ENCODE measurements around the gene GGT5.

DNA sequence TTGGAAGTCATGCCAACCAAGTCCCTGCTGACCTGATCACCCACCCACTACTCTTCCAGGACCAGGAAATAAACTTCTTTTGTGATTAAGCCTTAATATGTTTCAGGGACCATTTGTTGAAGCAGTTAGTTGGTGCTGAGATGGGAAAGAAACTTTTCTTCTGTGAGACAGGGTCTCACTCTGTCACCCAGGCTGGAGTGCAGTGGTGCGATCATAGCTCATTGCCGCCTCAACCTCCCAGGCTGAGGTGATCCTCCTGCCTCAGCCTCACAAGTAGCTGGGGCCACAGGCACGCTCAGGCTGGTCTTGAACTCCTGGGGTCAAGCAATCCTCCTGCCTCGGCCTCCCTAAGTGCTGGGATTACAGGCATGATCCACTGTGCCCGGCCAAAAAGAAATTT lies 53.0 kb downstream of the GGT5 start:
- TF ChIP-seq, protein P1, sequence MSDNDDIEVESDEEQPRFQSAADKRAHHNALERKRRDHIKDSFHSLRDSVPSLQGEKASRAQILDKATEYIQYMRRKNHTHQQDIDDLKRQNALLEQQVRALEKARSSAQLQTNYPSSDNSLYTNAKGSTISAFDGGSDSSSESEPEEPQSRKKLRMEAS (CRISPR knock-in tag; IDR thresholded peaks at IDR 0.05): no peak
- TF ChIP-seq CREM (CRISPR knock-in tag; IDR thresholded peaks at IDR 0.05) (no peak), HMGA2 (CRISPR knock-in tag; IDR thresholded peaks at IDR 0.05) (no peak)
- TF ChIP-seq, protein P2, sequence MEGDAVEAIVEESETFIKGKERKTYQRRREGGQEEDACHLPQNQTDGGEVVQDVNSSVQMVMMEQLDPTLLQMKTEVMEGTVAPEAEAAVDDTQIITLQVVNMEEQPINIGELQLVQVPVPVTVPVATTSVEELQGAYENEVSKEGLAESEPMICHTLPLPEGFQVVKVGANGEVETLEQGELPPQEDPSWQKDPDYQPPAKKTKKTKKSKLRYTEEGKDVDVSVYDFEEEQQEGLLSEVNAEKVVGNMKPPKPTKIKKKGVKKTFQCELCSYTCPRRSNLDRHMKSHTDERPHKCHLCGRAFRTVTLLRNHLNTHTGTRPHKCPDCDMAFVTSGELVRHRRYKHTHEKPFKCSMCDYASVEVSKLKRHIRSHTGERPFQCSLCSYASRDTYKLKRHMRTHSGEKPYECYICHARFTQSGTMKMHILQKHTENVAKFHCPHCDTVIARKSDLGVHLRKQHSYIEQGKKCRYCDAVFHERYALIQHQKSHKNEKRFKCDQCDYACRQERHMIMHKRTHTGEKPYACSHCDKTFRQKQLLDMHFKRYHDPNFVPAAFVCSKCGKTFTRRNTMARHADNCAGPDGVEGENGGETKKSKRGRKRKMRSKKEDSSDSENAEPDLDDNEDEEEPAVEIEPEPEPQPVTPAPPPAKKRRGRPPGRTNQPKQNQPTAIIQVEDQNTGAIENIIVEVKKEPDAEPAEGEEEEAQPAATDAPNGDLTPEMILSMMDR (IDR thresholded peaks at IDR 0.05): no peak
- TF ChIP-seq, protein P3, sequence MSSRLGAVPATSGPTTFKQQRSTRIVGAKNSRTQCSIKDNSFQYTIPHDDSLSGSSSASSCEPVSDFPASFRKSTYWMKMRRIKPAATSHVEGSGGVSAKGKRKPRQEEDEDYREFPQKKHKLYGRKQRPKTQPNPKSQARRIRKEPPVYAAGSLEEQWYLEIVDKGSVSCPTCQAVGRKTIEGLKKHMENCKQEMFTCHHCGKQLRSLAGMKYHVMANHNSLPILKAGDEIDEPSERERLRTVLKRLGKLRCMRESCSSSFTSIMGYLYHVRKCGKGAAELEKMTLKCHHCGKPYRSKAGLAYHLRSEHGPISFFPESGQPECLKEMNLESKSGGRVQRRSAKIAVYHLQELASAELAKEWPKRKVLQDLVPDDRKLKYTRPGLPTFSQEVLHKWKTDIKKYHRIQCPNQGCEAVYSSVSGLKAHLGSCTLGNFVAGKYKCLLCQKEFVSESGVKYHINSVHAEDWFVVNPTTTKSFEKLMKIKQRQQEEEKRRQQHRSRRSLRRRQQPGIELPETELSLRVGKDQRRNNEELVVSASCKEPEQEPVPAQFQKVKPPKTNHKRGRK (CRISPR knock-in tag; IDR thresholded peaks at IDR 0.05; ENCODE audit: borderline replicate concordance): no peak
- TF ChIP-seq, protein P4, sequence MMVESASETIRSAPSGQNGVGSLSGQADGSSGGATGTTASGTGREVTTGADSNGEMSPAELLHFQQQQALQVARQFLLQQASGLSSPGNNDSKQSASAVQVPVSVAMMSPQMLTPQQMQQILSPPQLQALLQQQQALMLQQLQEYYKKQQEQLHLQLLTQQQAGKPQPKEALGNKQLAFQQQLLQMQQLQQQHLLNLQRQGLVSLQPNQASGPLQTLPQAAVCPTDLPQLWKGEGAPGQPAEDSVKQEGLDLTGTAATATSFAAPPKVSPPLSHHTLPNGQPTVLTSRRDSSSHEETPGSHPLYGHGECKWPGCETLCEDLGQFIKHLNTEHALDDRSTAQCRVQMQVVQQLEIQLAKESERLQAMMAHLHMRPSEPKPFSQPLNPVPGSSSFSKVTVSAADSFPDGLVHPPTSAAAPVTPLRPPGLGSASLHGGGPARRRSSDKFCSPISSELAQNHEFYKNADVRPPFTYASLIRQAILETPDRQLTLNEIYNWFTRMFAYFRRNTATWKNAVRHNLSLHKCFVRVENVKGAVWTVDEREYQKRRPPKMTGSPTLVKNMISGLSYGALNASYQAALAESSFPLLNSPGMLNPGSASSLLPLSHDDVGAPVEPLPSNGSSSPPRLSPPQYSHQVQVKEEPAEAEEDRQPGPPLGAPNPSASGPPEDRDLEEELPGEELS (CRISPR knock-in tag; IDR thresholded peaks at IDR 0.05): no peak

Data from WTC11 (cell line).